HG03354 (cell line): ENCODE measurements around the gene CP.
"Not testable (repeated sequence)": the region's sequence is repeated elsewhere in the genome, so short reads cannot be mapped to it uniquely, and the experiment has no call there.

ENCODE experiments used
- ATAC-seq: cut with Tn5 transposase; IDR thresholded peaks from one replicate; pipeline ENCODE4 v1.9.1; 2021; ENCODE audit warnings: mild to moderate bottlenecking; ENCODE audit not compliant: unreplicated experiment, poor library complexity, severe bottlenecking

CP gene

DNA sequence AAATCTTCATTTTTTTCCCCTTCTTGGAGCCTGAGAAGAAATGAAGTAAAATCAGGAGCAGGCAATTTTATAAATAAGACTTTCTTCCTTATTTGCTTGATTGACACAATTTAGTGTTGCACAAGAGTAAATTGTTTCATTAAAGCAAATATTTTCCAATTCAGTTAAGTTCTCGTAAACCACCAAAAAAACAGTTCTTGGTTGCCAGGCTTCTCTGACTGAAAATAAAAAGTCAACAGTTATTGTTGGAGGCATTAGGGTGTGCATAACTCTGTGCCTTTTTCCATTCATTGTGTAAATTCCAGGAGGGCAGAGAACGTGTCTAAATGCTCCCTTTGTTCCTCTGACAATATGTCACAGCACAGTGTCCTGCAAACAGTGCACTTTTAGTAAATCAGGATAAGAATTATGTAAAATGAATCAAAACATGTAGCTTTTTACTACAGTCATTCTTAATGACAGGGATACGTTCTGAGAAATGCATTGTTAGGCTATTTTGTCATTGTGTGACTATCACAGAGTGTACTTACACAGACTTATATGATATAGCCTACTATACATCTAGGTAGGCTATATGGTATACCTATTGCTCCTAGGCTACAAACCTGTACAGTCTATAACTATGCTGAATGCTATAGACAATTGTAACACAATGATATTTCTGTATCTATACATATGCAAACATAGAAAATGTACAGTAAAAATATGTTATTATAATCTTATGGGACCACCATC lies at the start of gene CP:
Gene CP (minus strand): TSS at position 47 of the 735 bp plus-strand sequence. CDS start 37 bp downstream, at position 10.
- no peak for ATAC-seq

DNA sequence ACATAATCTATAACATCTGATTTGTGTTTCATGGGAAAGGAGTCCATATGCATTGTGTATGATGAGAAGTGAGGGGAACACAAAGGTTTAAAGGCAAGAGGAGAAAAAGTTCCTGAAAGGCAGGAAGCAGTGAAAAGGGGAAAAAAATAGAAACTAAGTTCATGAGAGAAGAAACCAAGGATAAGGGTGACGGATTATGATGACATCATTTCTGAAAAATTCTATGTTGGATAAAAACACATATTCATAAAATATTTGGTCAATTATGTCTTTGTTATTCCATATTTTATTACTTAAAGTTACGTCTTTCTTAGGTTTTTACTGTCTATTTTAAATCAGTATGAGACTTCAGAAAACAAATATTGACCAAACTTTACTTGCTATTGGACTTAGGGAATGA lies 48.6 kb upstream of the CP start:
- no peak for ATAC-seq

DNA sequence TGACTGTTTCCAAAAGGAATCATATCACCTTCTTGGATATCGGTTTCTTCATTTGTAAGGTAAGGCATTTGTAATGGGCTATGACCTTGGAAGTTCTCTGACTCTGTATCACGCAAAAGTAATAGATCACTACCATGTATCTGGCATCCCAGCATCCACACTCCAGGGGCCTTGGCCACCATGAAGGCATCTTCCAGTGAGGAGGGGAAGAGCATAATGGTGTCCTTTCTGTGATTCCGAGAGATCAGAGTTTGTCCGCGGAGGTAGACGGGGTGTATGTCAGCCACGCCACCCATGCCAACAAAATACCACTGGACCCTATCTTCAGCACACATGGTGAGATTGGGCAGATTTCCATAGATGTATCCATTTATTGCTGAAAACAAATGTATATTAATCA lies 48.1 kb upstream of the CP start:
- ATAC-seq, result no peak

DNA sequence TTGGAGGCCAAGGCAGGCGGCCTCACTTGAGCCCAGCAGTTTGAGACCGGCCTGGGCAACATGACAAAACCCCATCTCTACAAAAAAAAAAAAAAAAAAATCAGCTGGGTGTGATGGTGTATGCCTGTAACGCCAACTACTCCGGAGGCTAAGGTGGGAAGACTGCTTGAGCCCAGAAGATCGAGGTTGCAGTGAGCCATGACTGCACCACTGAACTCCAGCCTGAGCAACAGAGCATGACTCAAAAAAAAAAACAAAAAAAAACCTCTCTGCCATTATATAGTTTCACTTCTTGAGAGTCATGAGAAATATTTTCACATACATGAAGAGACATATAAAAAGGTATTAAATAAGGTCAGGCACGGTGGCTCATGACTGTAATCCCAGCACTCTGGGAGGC lies 45.9 kb upstream of the CP start:
- no peak for ATAC-seq

DNA sequence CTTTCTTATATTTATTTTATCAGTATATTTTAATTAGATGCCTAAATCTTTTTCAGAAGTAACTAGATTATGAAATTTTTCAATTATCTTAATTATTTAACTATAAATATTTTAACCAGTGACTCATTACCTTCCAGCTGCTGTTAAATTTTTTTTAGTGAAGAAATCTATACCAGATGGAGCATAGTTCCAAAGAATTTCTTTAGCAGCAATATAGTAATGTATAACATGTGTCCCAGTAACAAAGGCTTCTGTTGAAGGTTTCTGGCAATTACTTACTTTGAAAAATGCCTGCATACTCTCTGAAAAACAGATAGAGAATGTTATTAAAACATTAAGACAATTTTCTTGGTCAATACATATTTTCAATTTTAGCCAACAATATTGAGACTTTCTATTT lies 45.1 kb upstream of the CP start:
- no peak for ATAC-seq

DNA sequence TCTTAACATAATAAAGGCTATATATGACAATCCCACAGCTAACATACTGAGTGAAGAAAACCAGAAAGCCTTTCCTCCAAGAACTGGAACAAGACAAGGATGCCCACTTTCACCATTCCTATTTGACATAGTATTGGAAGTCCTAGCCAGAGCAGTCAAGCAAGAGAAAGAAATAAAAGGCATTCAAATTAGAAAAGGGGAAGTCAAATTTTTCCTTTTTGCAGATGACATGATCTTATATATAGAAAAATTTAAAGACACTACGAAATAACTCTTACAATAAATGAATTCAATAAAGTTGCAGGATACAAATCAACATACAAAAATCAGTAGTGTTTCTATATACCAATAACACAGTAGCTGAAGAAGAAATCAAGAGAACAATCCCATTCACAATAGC lies 42.2 kb upstream of the CP start:
- no peak for ATAC-seq

DNA sequence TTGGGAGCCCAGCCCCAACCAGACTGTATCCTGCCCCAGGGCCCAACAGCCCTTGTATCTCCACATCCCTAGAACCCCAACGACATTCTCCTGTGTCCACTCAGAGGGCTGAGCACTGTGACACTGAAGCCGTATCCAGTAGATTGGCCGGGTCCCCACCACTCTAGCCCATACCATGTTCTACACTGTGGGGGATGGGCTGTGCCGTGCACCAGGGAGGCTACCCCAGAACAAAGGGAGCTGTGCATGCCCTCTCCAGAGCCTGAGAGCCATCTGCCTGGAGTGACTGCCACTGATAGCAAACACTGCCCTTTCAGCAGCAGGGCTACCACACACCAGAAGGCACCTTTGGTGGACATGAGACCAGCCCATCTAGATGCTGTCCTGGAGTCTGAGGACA lies 37.1 kb upstream of the CP start:
- no peak for ATAC-seq

DNA sequence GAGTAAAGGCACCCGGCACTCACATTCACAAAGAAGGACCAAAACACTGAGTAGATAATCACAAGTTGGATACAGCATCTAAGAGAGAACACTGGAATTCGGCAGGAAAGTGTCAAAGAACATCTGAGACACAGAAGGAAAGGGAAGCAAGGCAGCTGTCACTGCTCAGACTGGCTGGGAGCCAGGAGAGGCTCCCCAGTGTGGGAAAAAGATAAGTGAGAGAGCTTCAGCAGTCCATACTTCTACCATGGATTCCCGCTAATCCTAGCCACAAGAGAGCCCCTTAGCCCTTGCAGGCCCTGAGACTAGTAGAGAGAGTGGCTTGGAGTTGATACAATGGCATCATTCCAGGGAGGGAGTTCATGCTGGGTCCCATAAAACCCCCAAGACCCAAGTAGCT lies 36.7 kb upstream of the CP start:
- ATAC-seq, result no peak

DNA sequence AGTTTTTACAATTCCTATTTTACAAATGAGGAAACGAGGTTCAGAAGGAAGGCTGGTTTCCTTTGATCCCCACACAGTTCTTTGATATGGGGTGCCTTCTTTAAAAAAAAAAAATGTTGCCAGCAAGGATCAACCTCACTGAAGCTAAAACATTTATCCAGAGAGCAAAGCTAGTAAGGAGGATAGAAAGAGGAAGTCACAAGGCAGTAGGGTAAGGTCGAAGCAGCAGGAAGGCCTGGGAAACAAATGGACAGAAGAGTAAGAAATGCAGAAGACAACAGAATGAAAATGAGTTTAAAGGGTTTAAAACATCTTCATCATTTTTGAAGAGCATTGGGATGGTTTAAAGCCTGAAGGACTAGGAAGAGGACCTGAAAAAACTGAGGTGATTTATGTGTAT lies 30.6 kb upstream of the CP start:
- no peak for ATAC-seq

DNA sequence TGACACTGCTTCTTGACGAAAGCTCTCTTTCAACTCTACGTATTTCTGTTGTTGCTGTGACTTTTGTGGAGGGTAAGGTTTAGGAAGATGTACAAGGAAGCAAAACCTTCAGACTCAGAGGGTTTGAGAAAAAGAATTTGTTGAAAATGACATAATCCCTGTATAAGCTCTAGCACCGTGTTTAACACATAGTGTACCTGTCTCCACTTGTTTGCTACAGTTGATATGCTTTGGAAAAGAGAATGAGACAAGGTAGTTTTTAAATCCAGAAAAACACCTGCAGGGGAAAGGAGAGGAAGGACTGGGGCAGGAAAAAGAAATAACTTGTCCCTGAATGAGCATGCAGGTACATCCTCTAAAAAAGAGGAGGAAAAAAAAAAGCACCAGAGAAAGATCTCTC lies 29.6 kb upstream of the CP start:
- ATAC-seq, result no peak

DNA sequence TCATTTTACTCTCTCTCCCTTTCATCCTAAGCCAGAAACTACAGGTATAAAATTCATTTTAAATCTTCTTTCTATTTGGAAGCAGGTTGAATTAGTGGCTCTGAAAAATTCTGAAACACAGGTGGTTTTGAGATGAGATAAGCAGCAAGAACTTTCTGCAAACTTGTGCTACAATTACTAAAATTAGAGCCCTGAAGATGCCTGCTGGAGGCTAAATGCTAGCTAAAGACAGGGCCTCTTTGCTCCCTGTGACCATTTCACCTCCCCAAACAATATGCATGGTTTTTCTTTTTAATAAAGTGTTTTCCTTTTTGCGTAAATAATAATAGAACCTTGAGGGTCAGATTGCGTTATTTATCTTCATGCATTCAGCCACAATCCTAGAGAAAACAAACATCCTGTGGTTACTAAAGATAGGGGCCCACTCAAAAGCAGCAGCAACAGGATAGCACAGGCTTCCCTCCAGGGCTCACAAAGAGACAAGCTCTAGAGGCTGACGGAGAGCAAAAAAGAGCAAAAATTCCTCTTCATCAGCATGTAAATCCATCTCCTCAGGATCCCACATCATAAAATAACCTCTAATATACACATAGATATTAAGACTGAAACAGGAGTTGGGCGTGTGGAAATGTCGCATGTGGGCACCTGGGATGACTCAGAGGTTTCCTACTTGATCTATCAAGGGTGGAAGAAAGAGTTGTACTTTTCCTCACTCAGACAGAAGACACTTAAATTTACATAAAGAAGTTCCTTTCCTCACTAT lies 26.5 kb upstream of the CP start:
- peak; percentile 54 for ATAC-seq

DNA sequence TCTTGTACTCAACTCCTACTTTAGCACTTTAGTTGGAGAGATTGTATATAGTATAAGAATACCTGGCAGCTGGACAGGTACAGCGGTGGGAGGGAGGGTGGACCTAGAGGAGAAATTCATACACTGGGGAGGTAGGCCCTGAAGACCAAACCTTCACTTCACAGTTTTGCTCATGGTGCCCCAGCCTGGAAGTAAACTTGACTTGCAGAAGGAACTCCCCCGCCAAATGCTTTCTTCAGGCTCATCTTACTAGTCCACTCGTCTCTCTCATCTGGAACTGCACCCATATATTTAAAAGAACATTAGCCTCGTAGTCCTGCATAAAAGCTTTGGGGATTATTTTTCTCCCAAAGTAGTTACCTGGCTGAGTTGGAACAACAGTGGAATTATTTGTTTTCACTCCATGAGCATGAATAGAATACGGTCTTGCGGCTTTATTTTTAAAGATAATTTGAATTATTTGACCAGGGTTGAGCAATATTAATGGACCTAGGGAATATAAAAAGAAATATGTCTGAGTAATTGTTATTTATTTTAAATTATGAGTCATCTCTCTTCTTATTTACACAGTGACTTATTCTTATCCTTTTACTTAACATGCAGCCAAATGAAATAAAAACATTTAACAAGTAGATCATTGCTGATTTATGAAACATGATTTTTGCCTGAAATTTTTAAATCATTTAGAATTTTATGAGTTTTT lies 25.5 kb upstream of the CP start:
- ATAC-seq, result no peak

DNA sequence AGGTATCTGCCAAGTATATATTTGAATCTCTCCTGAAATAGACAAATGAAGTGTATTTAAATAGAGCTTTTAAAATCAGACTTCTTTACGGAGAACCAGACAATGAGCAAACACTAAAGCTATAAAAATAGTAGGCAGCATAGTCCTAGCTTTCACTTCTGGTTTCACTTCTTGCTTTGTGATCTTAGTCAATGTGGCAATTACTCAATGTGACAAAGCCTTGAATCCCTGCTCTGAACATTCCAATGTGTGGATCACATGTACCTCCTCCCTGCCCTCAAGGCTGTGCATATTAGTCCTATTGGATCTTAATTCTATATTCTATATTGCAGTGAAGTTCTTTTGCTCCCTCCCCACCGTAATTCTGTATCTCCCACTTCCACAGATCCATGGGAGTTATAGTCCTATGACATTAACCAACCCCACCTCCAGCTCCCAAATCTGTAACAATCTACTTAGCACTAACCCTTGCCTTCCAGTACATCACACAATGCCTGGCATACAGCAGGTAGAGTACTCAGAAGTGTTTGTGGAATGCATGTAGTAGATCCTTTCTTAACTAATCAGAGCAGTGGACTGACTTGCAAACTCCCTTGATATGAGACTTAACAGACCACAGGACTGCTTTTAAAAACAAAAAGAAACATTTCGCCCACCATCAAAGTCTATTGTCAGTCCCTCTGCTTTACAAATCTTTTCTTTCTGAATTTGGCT lies 24.3 kb upstream of the CP start:
- peak; percentile 82 for ATAC-seq

DNA sequence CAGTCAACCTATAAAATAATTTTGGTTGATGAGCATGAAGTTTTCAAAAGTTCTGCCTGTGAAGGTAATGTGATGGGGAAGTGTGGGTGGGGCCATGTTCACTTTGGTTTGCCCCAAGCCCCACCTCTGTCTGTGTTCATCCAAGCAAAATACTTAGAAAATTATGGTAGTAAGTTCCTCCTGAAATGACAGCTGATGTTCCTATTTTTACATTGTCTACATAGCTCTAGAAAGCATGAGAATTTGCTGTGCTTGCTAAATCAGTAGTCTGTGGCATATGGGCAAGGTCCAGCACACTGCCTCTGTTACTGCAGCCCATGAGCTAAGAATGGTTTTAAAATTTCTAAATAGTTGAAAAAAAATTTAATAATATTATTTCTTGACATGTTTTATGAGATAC lies 21.9 kb upstream of the CP start:
- ATAC-seq, result peak; percentile 29

DNA sequence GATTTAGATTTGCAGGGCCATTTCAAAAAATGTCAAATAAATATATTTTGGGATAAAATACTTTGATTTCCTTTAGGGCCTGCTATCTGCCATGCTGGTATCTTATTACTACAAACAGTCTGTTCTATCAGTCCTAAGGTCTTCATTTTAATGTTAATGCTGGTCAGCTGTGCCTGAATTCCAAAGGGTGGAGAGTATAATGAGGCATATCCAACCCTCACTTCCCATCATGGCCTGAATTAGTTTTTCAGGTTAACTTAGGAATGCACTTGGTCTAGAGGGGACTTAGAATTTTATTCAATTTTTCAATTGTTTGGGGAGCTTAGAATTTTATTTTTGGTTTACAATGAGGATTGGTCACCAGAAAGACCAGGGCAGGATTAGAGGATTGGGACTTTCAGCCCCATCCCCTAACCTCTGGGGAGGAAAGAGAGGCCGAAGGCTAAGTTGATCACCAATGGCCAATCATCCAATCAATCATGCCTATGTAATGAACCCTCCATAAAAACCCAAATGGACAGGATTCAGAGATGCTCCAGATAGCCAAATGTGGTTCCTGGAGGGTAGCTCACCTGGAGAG lies 17.8 kb upstream of the CP start:
- no peak for ATAC-seq

DNA sequence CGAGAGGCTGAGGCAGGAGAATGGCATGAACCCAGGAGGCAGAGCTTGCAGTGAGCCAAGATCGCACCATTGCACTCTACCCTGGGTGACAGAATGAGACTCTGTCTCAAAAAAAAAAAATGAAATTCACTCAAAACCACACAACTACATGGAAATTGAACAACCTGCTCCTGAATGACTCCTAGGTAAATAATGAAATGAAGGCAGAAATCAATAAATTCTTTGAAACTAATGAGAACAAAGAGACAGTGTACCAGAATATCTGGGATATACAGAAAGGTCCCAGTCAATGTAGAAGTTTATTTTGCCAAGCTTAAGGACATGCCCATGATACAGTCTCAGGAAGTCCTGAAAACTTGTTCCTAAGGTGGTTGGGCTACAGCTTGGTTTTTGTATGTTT lies 16.6 kb upstream of the CP start:
- not testable (repeated sequence) for ATAC-seq

DNA sequence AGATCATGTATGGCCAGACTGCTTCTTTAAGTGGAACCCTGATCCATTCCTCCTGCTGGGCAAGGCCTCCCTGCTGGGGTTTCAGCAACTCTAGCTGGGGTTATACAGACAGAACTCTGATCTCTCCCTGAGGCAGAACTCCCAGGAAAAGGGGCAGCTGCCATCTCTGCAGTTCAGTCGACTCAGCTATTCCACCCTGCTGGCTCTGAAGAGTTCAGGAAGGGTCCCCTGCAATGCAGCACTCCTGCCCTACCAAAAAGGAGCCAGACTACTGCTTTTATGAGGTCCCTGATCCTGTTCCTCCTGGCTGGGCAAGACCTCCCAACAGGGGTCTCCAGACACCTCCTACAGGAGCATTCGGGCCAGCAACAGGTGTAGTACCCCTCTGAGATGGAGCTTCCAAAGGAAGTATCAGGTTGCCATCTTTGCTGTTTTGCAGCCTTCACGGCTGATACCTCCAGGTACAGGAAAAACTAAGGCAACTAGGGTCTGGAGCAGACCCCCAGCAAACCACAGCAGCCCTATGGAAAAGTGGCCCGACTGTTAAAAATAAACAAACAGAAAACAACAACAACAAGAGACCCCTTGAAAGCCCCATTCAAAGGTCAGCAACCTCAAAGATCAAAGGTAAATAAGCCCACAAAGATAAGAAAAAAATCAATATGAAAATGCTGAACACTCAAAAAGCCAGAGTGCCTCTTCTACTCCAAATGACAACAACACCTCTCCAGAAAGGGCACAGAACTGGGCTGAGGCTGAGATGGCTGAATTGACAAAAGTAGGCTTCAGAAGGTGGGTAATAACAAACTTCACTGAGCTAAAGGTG lies 14.2 kb upstream of the CP start:
- no peak for ATAC-seq

DNA sequence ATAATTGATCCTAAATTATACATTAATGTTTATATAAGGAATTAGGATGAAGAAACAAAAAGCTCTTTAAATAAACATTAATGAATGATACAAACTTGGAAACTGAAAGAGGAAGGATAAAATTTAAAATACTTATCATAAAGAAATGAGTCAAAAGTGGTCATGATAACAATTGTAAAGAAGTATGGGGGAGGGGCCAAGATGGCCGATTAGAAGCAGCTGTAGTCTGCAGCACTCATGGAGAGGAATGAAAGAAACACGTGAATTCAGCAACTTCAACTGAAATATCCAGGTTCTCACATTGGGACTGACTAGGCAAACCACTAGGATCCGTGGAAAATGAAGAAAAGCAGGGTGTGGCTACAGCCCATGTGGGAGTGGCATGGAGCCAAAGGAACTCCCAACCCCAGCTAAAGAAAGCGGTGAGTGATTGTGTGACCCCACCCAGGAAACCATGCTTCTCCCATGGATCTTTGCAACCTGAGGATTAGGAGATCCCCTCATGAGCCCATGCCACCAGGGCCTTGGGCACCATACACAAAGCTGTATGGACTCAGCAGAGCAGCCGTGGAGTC lies 13.1 kb upstream of the CP start:
- no peak for ATAC-seq

DNA sequence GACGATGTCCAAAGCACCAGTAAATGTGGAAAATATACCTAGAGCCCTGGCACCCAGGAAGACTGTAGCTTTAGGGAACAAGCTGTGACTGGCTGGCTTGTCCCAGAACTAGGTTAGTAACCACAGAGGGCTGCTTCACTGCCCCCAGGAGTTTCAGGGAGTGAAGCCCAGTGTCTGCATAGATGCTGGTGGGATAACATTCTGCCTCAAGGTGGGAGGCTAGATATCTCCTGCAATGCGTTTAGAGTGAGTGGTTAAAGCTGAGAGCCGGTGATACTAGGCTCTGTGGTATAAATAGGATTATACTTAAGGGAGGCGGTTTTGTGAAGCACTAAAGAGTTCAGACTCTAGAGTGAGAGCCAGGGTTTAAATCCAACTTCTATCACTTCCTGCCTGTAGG lies 11.7 kb upstream of the CP start:
- ATAC-seq, result no peak
